IMR-90 (cell line): Measurements from ENCODE around the gene ANGEL1. TPM values are rescaled to one million over a fixed set of nuclear protein-coding genes. Genes with fewer than 3 reads are reported as not detected.

Experiments
- ATAC-seq: fragments of 200-7000 bp; cut with Tn5 transposase; 2 replicates; pipeline ENCODE4 v1.9.1; 2020; ENCODE audit warnings: low read depth, mild to moderate bottlenecking, moderate library complexity
- BruUV-seq: library from RNA; stranded (reverse); fragments of 400-500 nt; replicated peaks from 2 replicates; lab custom pipeline; 2021; lab: Mats Ljungman, UMichigan
- CTCF ChIA-PET: fragments of 300-600 bp; formaldehyde crosslinking; extraction: SDS; loops from one replicate; lab custom pipeline; 2021; ENCODE audit warnings: antibody characterized with exemption; lab: Yijun Ruan, JAX
- POLR2A ChIA-PET: fragments of 300-600 bp; sonication (Branson Sonifier 250); formaldehyde crosslinking; loops from one replicate; lab custom pipeline; 2022; ENCODE audit warnings: antibody characterized with exemption; ENCODE audit not compliant: unreplicated experiment; lab: Charles Lee
- DNase-seq: peaks from one replicate; pipeline ENCODE4 v3.0.0; 2013
- H2AFZ ChIP-seq: replicated peaks from 2 replicates; pipeline ENCODE3; 2013; ENCODE audit warnings: low read length, mild to moderate bottlenecking; ENCODE audit not compliant: poor library complexity
- H2AK5ac ChIP-seq: 2 replicates; pipeline ENCODE4 v1.6.1; 2013; ENCODE audit warnings: low read depth, low read length, inconsistent platforms
- H2AK9ac ChIP-seq: replicated peaks from 2 replicates; pipeline ENCODE3; 2013; ENCODE audit warnings: mild to moderate bottlenecking, low read depth, low read length, moderate library complexity; ENCODE audit not compliant: poor library complexity
- H2BK120ac ChIP-seq: 2 replicates; pipeline ENCODE4 v1.6.1; 2013; ENCODE audit warnings: low read depth, low read length, inconsistent platforms
- H2BK15ac ChIP-seq: 3 replicates; pipeline ENCODE4 v1.6.1; 2013; ENCODE audit warnings: low read depth, low read length, inconsistent platforms
- H2BK20ac ChIP-seq: 2 replicates; pipeline ENCODE4 v1.6.1; 2013; ENCODE audit warnings: low read depth, mild to moderate bottlenecking, inconsistent platforms, low read length, moderate library complexity
- H2BK5ac ChIP-seq: 2 replicates; pipeline ENCODE4 v1.6.1; 2013; ENCODE audit warnings: mild to moderate bottlenecking, low read depth, low read length, inconsistent platforms; ENCODE audit not compliant: poor library complexity, severe bottlenecking
- H3K14ac ChIP-seq: replicated peaks from 2 replicates; pipeline ENCODE4 v1.6.1; 2013; ENCODE audit warnings: low read depth, low read length, inconsistent platforms
- H3K18ac ChIP-seq: 2 replicates; pipeline ENCODE4 v1.6.1; 2013; ENCODE audit warnings: low read depth, low read length, control low read depth
- H3K23ac ChIP-seq: 2 replicates; pipeline ENCODE4 v1.6.1; 2013; ENCODE audit warnings: low read depth, low read length, inconsistent platforms
- H3K27ac ChIP-seq: 2 replicates; pipeline ENCODE4 v1.5.1; 2013; ENCODE audit warnings: mild to moderate bottlenecking, control low read depth, low read length; ENCODE audit not compliant: insufficient read depth
- H3K27me3 ChIP-seq: 2 replicates; pipeline ENCODE4 v1.6.1; 2013; ENCODE audit warnings: low read length; ENCODE audit not compliant: control insufficient read depth, insufficient read depth
- H3K36me3 ChIP-seq: 2 replicates; pipeline ENCODE4 v1.6.1; 2013; ENCODE audit warnings: low read length, mixed read lengths; ENCODE audit not compliant: control insufficient read depth, insufficient read depth
- H3K4ac ChIP-seq: 2 replicates; pipeline ENCODE4 v1.6.1; 2013; ENCODE audit warnings: low read depth, low read length, inconsistent platforms
- H3K4me1 ChIP-seq: 2 replicates; pipeline ENCODE4 v1.6.1; 2013; ENCODE audit warnings: low read length, mixed read lengths; ENCODE audit not compliant: control insufficient read depth, insufficient read depth
- H3K4me2 ChIP-seq: 2 replicates; pipeline ENCODE4 v1.6.1; 2013; ENCODE audit warnings: low read depth, mild to moderate bottlenecking, control low read depth, low read length, moderate library complexity
- H3K4me3 ChIP-seq: 2 replicates; pipeline ENCODE4 v1.5.1; 2013; ENCODE audit warnings: low read depth, mild to moderate bottlenecking, control low read depth, low read length, moderate library complexity; ENCODE audit not compliant: insufficient read depth
- H3K56ac ChIP-seq: 2 replicates; pipeline ENCODE4 v1.6.1; 2013; ENCODE audit warnings: low read length, inconsistent platforms; ENCODE audit not compliant: insufficient read depth; ENCODE audit errors: extremely low read depth
- H3K79me1 ChIP-seq, 2 experiments: 2 replicates each; pipeline ENCODE4 v1.6.1; 2013; ENCODE audit warnings: low read length in 2 of 2, inconsistent platforms in 1 of 2, low read depth in 1 of 2
- H3K9ac ChIP-seq: 2 replicates; pipeline ENCODE4 v1.6.1; 2013; ENCODE audit warnings: low read depth, low read length, control low read depth
- H3K9me1 ChIP-seq: 2 replicates; pipeline ENCODE4 v1.6.1; 2013; ENCODE audit warnings: low read length, inconsistent platforms; ENCODE audit not compliant: insufficient read depth
- H3K9me3 ChIP-seq: 2 replicates; pipeline ENCODE4 v1.6.1; 2013; ENCODE audit warnings: low read length; ENCODE audit not compliant: control insufficient read depth, insufficient read depth
- H4K20me1 ChIP-seq: 2 replicates; pipeline ENCODE4 v1.6.1; 2013; ENCODE audit warnings: low read length, inconsistent platforms; ENCODE audit not compliant: insufficient read depth
- H4K5ac ChIP-seq: 2 replicates; pipeline ENCODE4 v1.6.1; 2013; ENCODE audit warnings: mild to moderate bottlenecking, low read depth, low read length, control low read depth
- H4K8ac ChIP-seq, 2 experiments: 2 replicates each; pipeline ENCODE4 v1.6.1; 2013; ENCODE audit warnings: low read depth in 2 of 2, low read length in 2 of 2, control low read depth in 1 of 2, inconsistent platforms in 1 of 2
- H4K91ac ChIP-seq: 2 replicates; pipeline ENCODE4 v1.6.1; 2013; ENCODE audit warnings: low read depth, low read length, inconsistent platforms; ENCODE audit not compliant: insufficient read depth
- BHLHE40 ChIP-seq: fragments of 150-350 bp; IDR thresholded peaks from 2 replicates; pipeline ENCODE4 v1.6.1; 2016; ENCODE audit warnings: mild to moderate bottlenecking, low read depth, low read length
- CEBPB ChIP-seq: IDR thresholded peaks from 2 replicates; pipeline ENCODE4 v1.6.1; 2012; ENCODE audit warnings: low read depth, low read length, improper control_type of control experiment
- CTCF ChIP-seq: conservative IDR thresholded peaks from 2 replicates; pipeline ENCODE4 v1.5.1; 2012; ENCODE audit warnings: mild to moderate bottlenecking, low read depth, low read length, improper control_type of control experiment
- MAZ ChIP-seq: IDR thresholded peaks from 2 replicates; pipeline ENCODE4 v1.6.1; 2012; ENCODE audit warnings: low read depth, mild to moderate bottlenecking, low read length, improper control_type of control experiment, moderate library complexity, borderline replicate concordance
- MXI1 ChIP-seq: IDR thresholded peaks from 2 replicates; pipeline ENCODE4 v1.6.1; 2012; ENCODE audit warnings: low read depth, mild to moderate bottlenecking, low read length, moderate library complexity, borderline replicate concordance
- POLR2A ChIP-seq: IDR thresholded peaks from 2 replicates; pipeline ENCODE4 v1.6.1; 2012; ENCODE audit warnings: mild to moderate bottlenecking, low read depth, low read length
- SMC3 ChIP-seq: fragments of 150-350 bp; IDR thresholded peaks from 2 replicates; pipeline ENCODE4 v1.6.1; 2016; ENCODE audit warnings: low read depth, mild to moderate bottlenecking, antibody characterized with exemption, low read length, moderate library complexity
- USF2 ChIP-seq: fragments of 150-350 bp; IDR thresholded peaks from 2 replicates; pipeline ENCODE4 v1.6.1; 2017; ENCODE audit warnings: mild to moderate bottlenecking, antibody characterized with exemption, low read length, low read depth
- WGBS, 2 experiments: methylation state at CpG; one replicate each; pipeline versions ENCODE4 v1.1.5 to v1.1.7; 2013; ENCODE audit warnings: missing lambda C conversion rate in 2 of 2; ENCODE audit not compliant: insufficient read length in 1 of 2; ENCODE audit errors: extremely low coverage in 2 of 2; 5-methylcytosine and 5-hydroxymethylcytosine counted together
- dilution Hi-C: fragments of 300-500 bp; cut with HindIII; formaldehyde crosslinking; loops from one replicate; pipeline ENCODE4 v1.14.3; 2018; ENCODE audit warnings: low sequenced_read_pairs; ENCODE audit not compliant: unreplicated experiment
- in situ Hi-C: fragments of 300-500 bp; cut with MboI; formaldehyde crosslinking; loops from 3 replicates; pipeline ENCODE4 v1.14.3; 2019; ENCODE audit warnings: low sequenced_read_pairs, inconsistent platforms, mixed read lengths
- intact Hi-C: fragments of 100-400 bp; cut with micrococcal nuclease; formaldehyde crosslinking; loops from 2 replicates; pipeline ENCODE4 v1.10.0; 2022
- polyA plus RNA-seq, 3 experiments: library from polyadenylated mRNA; depleted of rRNA; stranded (reverse); fragments of >200 nt; gene quantifications; 2 replicates each; pipeline ENCODE4 v1.2.3, GENCODE V29; 2012; ENCODE audit warnings: low replicate concordance in 1 of 3
- total RNA-seq: library from RNA; depleted of rRNA; stranded (reverse); fragments of >200 nt; gene quantifications from 2 replicates; pipeline ENCODE4 v1.2.3, GENCODE V29; 2012

ANGEL1 gene
- total and polyA plus RNA-seq, 2 of the 4 experiments (the other 2 are of a cell fraction): 4.1 to 10.0 TPM

- Histone ChIP-seq H3K56ac (no peak overlapping the region), H3K27ac (no peak overlapping the region), H4K20me1 (no peaks in the 10 kb centered on the region), H2BK20ac (no peak overlapping the region), H3K23ac (no peak overlapping the region), H3K4me2 (no peak overlapping the region), H4K8ac (no peak overlapping the region), H3K18ac (no peak overlapping the region), H2AK5ac (no peak overlapping the region), H4K91ac (no peak overlapping the region), H2AFZ (no peak overlapping the region), H3K36me3 (no peaks in the 10 kb centered on the region), H3K79me1 (no peaks in the 10 kb centered on the region), H3K14ac (no peak overlapping the region), H3K9me3 (no peaks in the 10 kb centered on the region), H3K9ac (no peak overlapping the region), H3K27me3 (peaks cover 22% of the 10 kb centered on the region), H4K5ac (no peak overlapping the region), H3K9me1 (no peaks in the 10 kb centered on the region), H2BK5ac (no peak overlapping the region), H3K4ac (no peak overlapping the region), H3K4me3 (no peak overlapping the region), H2AK9ac (no peak overlapping the region), H3K4me1 (no peaks in the 10 kb centered on the region), H2BK15ac (no peak overlapping the region), H2BK120ac (no peak overlapping the region)
- CTCF ChIA-PET: no interaction called here
- POLR2A ChIA-PET: no interaction called here
- ATAC-seq (no peak), DNase-seq (no peak)
- dilution Hi-C loops (no loop called here), intact Hi-C loops (no loop called here), in situ Hi-C loops (no loop called here)
- BruUV-seq: no TSS peak
- no peak for TF ChIP-seq USF2
- TF ChIP-seq MXI1: no peak
- TF ChIP-seq SMC3: no peak
- TF ChIP-seq CTCF: no peak
- TF ChIP-seq POLR2A: no peak
- TF ChIP-seq CEBPB: no peak
- no peak for TF ChIP-seq BHLHE40
- TF ChIP-seq MAZ: no peak
- WGBS, 2 experiments: no CpG with 5 or more reads among the region's 2 CpGs
These were observed 20.3 kb upstream of the ANGEL1 start for GRCh38 chr14:76833011-76833410.
